GM20000 (cell line): ENCODE results near the gene CACNA2D1.

Experiments used
- DNase-seq: peaks from one replicate; pipeline ENCODE4 v3.0.0; 2012; ENCODE audit warnings: low spot score
- CTCF ChIP-seq: IDR thresholded peaks from 2 replicates; pipeline ENCODE4 v1.5.1; 2012; ENCODE audit warnings: mild to moderate bottlenecking, control low read depth; ENCODE audit errors: extremely low read depth, missing control alignments

Gene CACNA2D1

GRCh38 chr7:81932936-81933335 is 510.6 kb downstream of the CACNA2D1 start:
- no peak for TF ChIP-seq CTCF
- no peak for DNase-seq

- TF ChIP-seq CTCF, result no peak
- DNase-seq, result no peak
Measured at GRCh38 chr7:81929386-81929785, 514.2 kb downstream of the CACNA2D1 start.

- no peak for DNase-seq
- TF ChIP-seq CTCF, result no peak
Measured at GRCh38 chr7:81926154-81926553, 517.4 kb downstream of the CACNA2D1 start.

GRCh38 chr7:81925530-81925929 is 518.0 kb downstream of the CACNA2D1 start:
- peak; percentile 7 for DNase-seq
- no peak for TF ChIP-seq CTCF

GRCh38 chr7:81924494-81924893 is 519.1 kb downstream of the CACNA2D1 start:
- TF ChIP-seq CTCF, result no peak
- peak; percentile 6 for DNase-seq

GRCh38 chr7:81919494-81919893 is 524.1 kb downstream of the CACNA2D1 start:
- DNase-seq, result no peak

GRCh38 chr7:81908220-81908619 is 535.4 kb downstream of the CACNA2D1 start:
- no peak for DNase-seq
- no peak for TF ChIP-seq CTCF

More at GRCh38 chr7:81919494-81919893, 524.1 kb downstream of the CACNA2D1 start:
- TF ChIP-seq CTCF, result no peak
